Measurements from ENCODE around the gene STX12.
"Not testable (repeated sequence)": the region's sequence is repeated elsewhere in the genome, so short reads cannot be mapped to it uniquely, and the experiment has no call there.

The STX12 gene

GRCh38 chr1:27823784-27824183 lies 50.8 kb downstream of the STX12 start:
- no peaks in the 10 kb centered on the region for H3K27me3 ChIP-seq (ENCODE audit: insufficient read depth, low read length, poor library complexity, severe bottlenecking)
- peaks cover 4% of the 10 kb centered on the region; the same call in 1 of the 2 replicates for H3F3A ChIP-seq (ENCODE audit: low read depth)
- H2AFZ ChIP-seq (ENCODE audit: low read length) = no peak overlapping the region
- H3K4me2 ChIP-seq (ENCODE audit: low read depth, low read length, poor library complexity, severe bottlenecking) = no peak overlapping the region
- no peaks in the 10 kb centered on the region for H3K79me2 ChIP-seq (ENCODE audit: insufficient read depth, low read length)
- H3K4me1 ChIP-seq (ENCODE audit: insufficient read depth, low read length, poor library complexity, severe bottlenecking) = no peaks in the 10 kb centered on the region
- no peak for TF ChIP-seq CTCF (conservative IDR thresholded peaks at IDR 0.05; ENCODE audit: low read length)
- TF ChIP-seq EZH2phosphoT487 (IDR thresholded peaks at IDR 0.05; ENCODE audit: borderline replicate concordance) = no peak
- H4K20me1 ChIP-seq (ENCODE audit: insufficient read depth, low read length, poor library complexity, severe bottlenecking) = no peaks in the 10 kb centered on the region
- H3K9ac ChIP-seq (ENCODE audit: low read depth, low read length, poor library complexity, severe bottlenecking) = no peak overlapping the region
- no peaks in the 10 kb centered on the region for H3K9me3 ChIP-seq (ENCODE audit: insufficient read depth, low read depth, low read length)
- H3K36me3 ChIP-seq (ENCODE audit: insufficient read depth, low read length) = peaks cover 6% of the 10 kb centered on the region; the same call in 1 of the 2 replicates
- H3K9me2 ChIP-seq (replicated peaks; ENCODE audit: low read depth, low read length) = no peaks in the 10 kb centered on the region
- H3K4me3 ChIP-seq (ENCODE audit: low read length, poor library complexity, severe bottlenecking) = no peak overlapping the region

GRCh38 chr1:27824411-27824810 lies 51.4 kb downstream of the STX12 start:
- Histone ChIP-seq H3F3A (ENCODE audit: low read depth) (peaks cover 4% of the 10 kb centered on the region; the same call in 1 of the 2 replicates), H3K79me2 (ENCODE audit: insufficient read depth, low read length) (no peaks in the 10 kb centered on the region), H3K27me3 (ENCODE audit: insufficient read depth, low read length, poor library complexity, severe bottlenecking) (no peaks in the 10 kb centered on the region), H3K9me3 (ENCODE audit: insufficient read depth, low read depth, low read length) (no peaks in the 10 kb centered on the region), H3K4me1 (ENCODE audit: insufficient read depth, low read length, poor library complexity, severe bottlenecking) (no peaks in the 10 kb centered on the region), H3K4me2 (ENCODE audit: low read depth, low read length, poor library complexity, severe bottlenecking) (no peak overlapping the region), H3K9ac (ENCODE audit: low read depth, low read length, poor library complexity, severe bottlenecking) (no peak overlapping the region), H2AFZ (ENCODE audit: low read length) (no peak overlapping the region), H3K36me3 (ENCODE audit: insufficient read depth, low read length) (peaks cover 5% of the 10 kb centered on the region; the same call in 1 of the 2 replicates), H4K20me1 (ENCODE audit: insufficient read depth, low read length, poor library complexity, severe bottlenecking) (no peaks in the 10 kb centered on the region), H3K9me2 (replicated peaks; ENCODE audit: low read depth, low read length) (no peaks in the 10 kb centered on the region), H3K4me3 (ENCODE audit: low read length, poor library complexity, severe bottlenecking) (no peak overlapping the region)
- TF ChIP-seq CTCF (conservative IDR thresholded peaks at IDR 0.05; ENCODE audit: low read length) (no peak), EZH2phosphoT487 (IDR thresholded peaks at IDR 0.05; ENCODE audit: borderline replicate concordance) (no peak)

GRCh38 chr1:27829339-27829960 lies 56.4 kb downstream of the STX12 start:
- not testable (repeated sequence) for H3K27me3 ChIP-seq (ENCODE audit: insufficient read depth, low read length, poor library complexity, severe bottlenecking); H3K9me3 ChIP-seq (ENCODE audit: insufficient read depth, low read depth, low read length); H3K9me2 ChIP-seq (replicated peaks; ENCODE audit: low read depth, low read length); H3F3A ChIP-seq (ENCODE audit: low read depth); H2AFZ ChIP-seq (ENCODE audit: low read length); H3K36me3 ChIP-seq (ENCODE audit: insufficient read depth, low read length)
- peaks cover 38% of the 10 kb centered on the region for H3K79me2 ChIP-seq (ENCODE audit: insufficient read depth, low read length)
- peak overlapping the region; percentile 65 for H3K4me2 ChIP-seq (ENCODE audit: low read depth, low read length, poor library complexity, severe bottlenecking)
- H3K4me1 ChIP-seq (ENCODE audit: insufficient read depth, low read length, poor library complexity, severe bottlenecking) = peaks cover 31% of the 10 kb centered on the region
- H3K4me3 ChIP-seq (ENCODE audit: low read length, poor library complexity, severe bottlenecking) = peak overlapping the region; percentile 96
- peaks cover 33% of the 10 kb centered on the region for H4K20me1 ChIP-seq (ENCODE audit: insufficient read depth, low read length, poor library complexity, severe bottlenecking)
- peak overlapping the region; percentile 94 for H3K9ac ChIP-seq (ENCODE audit: low read depth, low read length, poor library complexity, severe bottlenecking)
